Neural cell (in vitro differentiated cells): Measurements from ENCODE around the gene CAVIN3. TPM values are rescaled to one million over a fixed set of nuclear protein-coding genes. Genes with fewer than 3 reads are reported as not detected.

Experiments used
- H2AFZ ChIP-seq: fragments of 200-600, 300-800 bp; sonication (generic), shearing (Covaris generic); 2 replicates; pipeline ENCODE4 v1.6.0; 2014; ENCODE audit warnings: low read depth, mild to moderate bottlenecking, antibody characterized with exemption, low read length, moderate library complexity
- H3F3A ChIP-seq: fragments of 200-600 bp; shearing (Covaris generic); 2 replicates; pipeline ENCODE4 v1.6.1; 2016; ENCODE audit warnings: mild to moderate bottlenecking, moderate library complexity, mixed read lengths, antibody characterized with exemption, low read length; ENCODE audit not compliant: insufficient read depth, poor library complexity, severe bottlenecking
- H3K27ac ChIP-seq: fragments of 200-600, 300-800 bp; sonication (generic), shearing (Covaris generic); 2 replicates; pipeline ENCODE4 v1.5.1; 2014; ENCODE audit warnings: mild to moderate bottlenecking, low read length, moderate library complexity
- H3K27me3 ChIP-seq: fragments of 300-800, 200-600 bp; sonication (generic), shearing (Covaris generic); 2 replicates; pipeline ENCODE4 v1.6.0; 2014; ENCODE audit warnings: mild to moderate bottlenecking, low read depth, low read length, moderate library complexity; ENCODE audit not compliant: insufficient read depth
- H3K36me3 ChIP-seq: fragments of 300-800, 200-600 bp; sonication (generic), shearing (Covaris generic); 2 replicates; pipeline ENCODE4 v1.5.1; 2014; ENCODE audit warnings: mild to moderate bottlenecking, antibody characterized with exemption, low read length, moderate library complexity; ENCODE audit not compliant: insufficient read depth
- H3K4me2 ChIP-seq: fragments of 300-800, 200-600 bp; sonication (generic), shearing (Covaris generic); 2 replicates; pipeline ENCODE4 v1.6.0; 2014; ENCODE audit warnings: mild to moderate bottlenecking, low read length
- H3K4me3 ChIP-seq: fragments of 300-800, 200-600 bp; sonication (generic), shearing (Covaris generic); 2 replicates; pipeline ENCODE4 v1.5.1; 2014; ENCODE audit warnings: mild to moderate bottlenecking, low read length, moderate library complexity
- H3K79me2 ChIP-seq: fragments of 200-600 bp; shearing (Covaris generic); replicated peaks from 2 replicates; pipeline ENCODE4 v1.6.0; 2014; ENCODE audit warnings: mild to moderate bottlenecking, low read length, moderate library complexity; ENCODE audit not compliant: insufficient read depth
- H3K9ac ChIP-seq: fragments of 300-800, 200-600 bp; sonication (generic), shearing (Covaris generic); 2 replicates; pipeline ENCODE4 v1.6.1; 2016; ENCODE audit warnings: mild to moderate bottlenecking, low read length, mixed read lengths
- H3K9me2 ChIP-seq: fragments of 200-600 bp; shearing (Covaris generic); 2 replicates; pipeline ENCODE4 v1.6.1; 2016; ENCODE audit warnings: mild to moderate bottlenecking, low read length, mixed read lengths; ENCODE audit not compliant: insufficient read depth
- H3K9me3 ChIP-seq: fragments of 200-600, 300-800 bp; sonication (generic), shearing (Covaris generic); 2 replicates; pipeline ENCODE4 v1.6.1; 2016; ENCODE audit warnings: mild to moderate bottlenecking, mixed run types, low read length, moderate library complexity, mixed read lengths
- H4K20me1 ChIP-seq: fragments of 200-600 bp; shearing (Covaris generic); 2 replicates; pipeline ENCODE4 v1.6.1; 2016; ENCODE audit warnings: mild to moderate bottlenecking, mixed run types; ENCODE audit not compliant: insufficient read depth
- EP300 ChIP-seq: fragments of 450-650 bp; conservative IDR thresholded peaks from 2 replicates; pipeline ENCODE4 v1.6.1; 2014; ENCODE audit warnings: antibody characterized with exemption, mild to moderate bottlenecking, moderate library complexity; ENCODE audit not compliant: poor library complexity, severe bottlenecking
- EZH2 ChIP-seq: fragments of 200-600, 300-800 bp; shearing (Covaris generic), sonication (generic); IDR thresholded peaks from 2 replicates; pipeline ENCODE4 v1.6.1; 2014; ENCODE audit warnings: antibody characterized with exemption, low read length, borderline replicate concordance, mild to moderate bottlenecking; ENCODE audit not compliant: insufficient read depth, poor library complexity, severe bottlenecking
- MXI1 ChIP-seq: fragments of 450-650 bp; conservative IDR thresholded peaks from 2 replicates; pipeline ENCODE4 v1.6.1; 2014; ENCODE audit warnings: antibody characterized with exemption, mild to moderate bottlenecking; ENCODE audit not compliant: poor library complexity, severe bottlenecking
- POLR2AphosphoS5 ChIP-seq: IDR thresholded peaks from 2 replicates; pipeline ENCODE4 v1.6.1; 2012
- RAD21 ChIP-seq: fragments of 450-650 bp; conservative IDR thresholded peaks from 2 replicates; pipeline ENCODE4 v1.6.1; 2014; ENCODE audit warnings: antibody characterized with exemption, mild to moderate bottlenecking, moderate library complexity
- SMC3 ChIP-seq: fragments of 450-650 bp; conservative IDR thresholded peaks from 2 replicates; pipeline ENCODE4 v1.6.1; 2014; ENCODE audit warnings: antibody characterized with exemption, mild to moderate bottlenecking, moderate library complexity; ENCODE audit not compliant: poor library complexity
- TAF1 ChIP-seq: IDR thresholded peaks from 2 replicates; pipeline ENCODE4 v1.6.1; 2012; ENCODE audit warnings: low read depth
- polyA plus RNA-seq: library from polyadenylated mRNA; depleted of rRNA; stranded (reverse); fragments of >200 nt; gene quantifications from 2 replicates; pipeline ENCODE4 v1.2.3, GENCODE V29; 2014
- TF ChIP-seq, protein P1 (sequence below): IDR thresholded peaks from 2 replicates; pipeline ENCODE4 v1.6.1; 2012; ENCODE audit warnings: borderline replicate concordance
- TF ChIP-seq, protein P2 (sequence below): fragments of 450-650 bp; IDR thresholded peaks from 2 replicates; pipeline ENCODE4 v1.5.1; 2014; ENCODE audit warnings: antibody characterized with exemption, mild to moderate bottlenecking, moderate library complexity; ENCODE audit not compliant: poor library complexity, severe bottlenecking

CAVIN3 gene
- polyA plus RNA-seq, 1 donor from 2014 or later: not detected

GRCh38 chr11:6301096-6301495 is 19.2 kb downstream of the CAVIN3 start:
- no peaks in the 10 kb centered on the region for H3K9me2 ChIP-seq
- no peaks in the 10 kb centered on the region for H4K20me1 ChIP-seq
- H3K79me2 ChIP-seq: no peaks in the 10 kb centered on the region
- no peaks in the 10 kb centered on the region for H3K9me3 ChIP-seq
- H3K36me3 ChIP-seq: no peaks in the 10 kb centered on the region
- H3K27me3 ChIP-seq: no peaks in the 10 kb centered on the region
- H3K27ac ChIP-seq: no peak overlapping the region
- H3K4me2 ChIP-seq: no peak overlapping the region
- no peaks in the 10 kb centered on the region for H3F3A ChIP-seq
- no peak overlapping the region for H3K4me3 ChIP-seq
- no peak overlapping the region for H2AFZ ChIP-seq
- no peak for TF ChIP-seq RAD21
- TF ChIP-seq EZH2: no peak
- TF ChIP-seq MXI1: no peak
- no peak for TF ChIP-seq EP300
- TF ChIP-seq, protein P1, sequence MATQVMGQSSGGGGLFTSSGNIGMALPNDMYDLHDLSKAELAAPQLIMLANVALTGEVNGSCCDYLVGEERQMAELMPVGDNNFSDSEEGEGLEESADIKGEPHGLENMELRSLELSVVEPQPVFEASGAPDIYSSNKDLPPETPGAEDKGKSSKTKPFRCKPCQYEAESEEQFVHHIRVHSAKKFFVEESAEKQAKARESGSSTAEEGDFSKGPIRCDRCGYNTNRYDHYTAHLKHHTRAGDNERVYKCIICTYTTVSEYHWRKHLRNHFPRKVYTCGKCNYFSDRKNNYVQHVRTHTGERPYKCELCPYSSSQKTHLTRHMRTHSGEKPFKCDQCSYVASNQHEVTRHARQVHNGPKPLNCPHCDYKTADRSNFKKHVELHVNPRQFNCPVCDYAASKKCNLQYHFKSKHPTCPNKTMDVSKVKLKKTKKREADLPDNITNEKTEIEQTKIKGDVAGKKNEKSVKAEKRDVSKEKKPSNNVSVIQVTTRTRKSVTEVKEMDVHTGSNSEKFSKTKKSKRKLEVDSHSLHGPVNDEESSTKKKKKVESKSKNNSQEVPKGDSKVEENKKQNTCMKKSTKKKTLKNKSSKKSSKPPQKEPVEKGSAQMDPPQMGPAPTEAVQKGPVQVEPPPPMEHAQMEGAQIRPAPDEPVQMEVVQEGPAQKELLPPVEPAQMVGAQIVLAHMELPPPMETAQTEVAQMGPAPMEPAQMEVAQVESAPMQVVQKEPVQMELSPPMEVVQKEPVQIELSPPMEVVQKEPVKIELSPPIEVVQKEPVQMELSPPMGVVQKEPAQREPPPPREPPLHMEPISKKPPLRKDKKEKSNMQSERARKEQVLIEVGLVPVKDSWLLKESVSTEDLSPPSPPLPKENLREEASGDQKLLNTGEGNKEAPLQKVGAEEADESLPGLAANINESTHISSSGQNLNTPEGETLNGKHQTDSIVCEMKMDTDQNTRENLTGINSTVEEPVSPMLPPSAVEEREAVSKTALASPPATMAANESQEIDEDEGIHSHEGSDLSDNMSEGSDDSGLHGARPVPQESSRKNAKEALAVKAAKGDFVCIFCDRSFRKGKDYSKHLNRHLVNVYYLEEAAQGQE: no peak
- no peak for TF ChIP-seq SMC3
- TF ChIP-seq, protein P2, sequence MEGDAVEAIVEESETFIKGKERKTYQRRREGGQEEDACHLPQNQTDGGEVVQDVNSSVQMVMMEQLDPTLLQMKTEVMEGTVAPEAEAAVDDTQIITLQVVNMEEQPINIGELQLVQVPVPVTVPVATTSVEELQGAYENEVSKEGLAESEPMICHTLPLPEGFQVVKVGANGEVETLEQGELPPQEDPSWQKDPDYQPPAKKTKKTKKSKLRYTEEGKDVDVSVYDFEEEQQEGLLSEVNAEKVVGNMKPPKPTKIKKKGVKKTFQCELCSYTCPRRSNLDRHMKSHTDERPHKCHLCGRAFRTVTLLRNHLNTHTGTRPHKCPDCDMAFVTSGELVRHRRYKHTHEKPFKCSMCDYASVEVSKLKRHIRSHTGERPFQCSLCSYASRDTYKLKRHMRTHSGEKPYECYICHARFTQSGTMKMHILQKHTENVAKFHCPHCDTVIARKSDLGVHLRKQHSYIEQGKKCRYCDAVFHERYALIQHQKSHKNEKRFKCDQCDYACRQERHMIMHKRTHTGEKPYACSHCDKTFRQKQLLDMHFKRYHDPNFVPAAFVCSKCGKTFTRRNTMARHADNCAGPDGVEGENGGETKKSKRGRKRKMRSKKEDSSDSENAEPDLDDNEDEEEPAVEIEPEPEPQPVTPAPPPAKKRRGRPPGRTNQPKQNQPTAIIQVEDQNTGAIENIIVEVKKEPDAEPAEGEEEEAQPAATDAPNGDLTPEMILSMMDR: no peak
- no peak for TF ChIP-seq TAF1
- H3K9ac ChIP-seq: no peak overlapping the region

- H3K9me2 ChIP-seq: no peaks in the 10 kb centered on the region
- no peaks in the 10 kb centered on the region for H4K20me1 ChIP-seq
- H3K4me3 ChIP-seq: no peak overlapping the region
- no peaks in the 10 kb centered on the region for H3K9me3 ChIP-seq
- no peaks in the 10 kb centered on the region for H3F3A ChIP-seq
- no peaks in the 10 kb centered on the region for H3K79me2 ChIP-seq
- no peaks in the 10 kb centered on the region for H3K27me3 ChIP-seq
- H2AFZ ChIP-seq: no peak overlapping the region
- no peak overlapping the region for H3K4me2 ChIP-seq
- no peak overlapping the region for H3K27ac ChIP-seq
- H3K36me3 ChIP-seq: no peaks in the 10 kb centered on the region
- TF ChIP-seq, protein P1: no peak
- no peak for TF ChIP-seq EZH2
- TF ChIP-seq RAD21: no peak
- TF ChIP-seq EP300: no peak
- no peak for TF ChIP-seq TAF1
- TF ChIP-seq SMC3: no peak
- TF ChIP-seq, protein P2: no peak
- no peak for TF ChIP-seq MXI1
- no peak for TF ChIP-seq POLR2AphosphoS5
- H3K9ac ChIP-seq: no peak overlapping the region
Measured at GRCh38 chr11:6300325-6300724, 20.0 kb downstream of the CAVIN3 start.
